Endodermal cell (in vitro differentiated cells): Measurements from ENCODE around the gene RCAN1. TPM values are rescaled to one million over a fixed set of nuclear protein-coding genes. Genes with fewer than 3 reads are reported as not detected.

Experiments
- DNase-seq: peaks from one replicate; pipeline ENCODE4 v3.0.0-alpha.2; 2017
- H3K27ac ChIP-seq: 2 replicates; pipeline ENCODE4 v1.5.1; 2013; ENCODE audit warnings: mild to moderate bottlenecking, low read depth, low read length, moderate library complexity
- H3K27me3 ChIP-seq: 2 replicates; pipeline ENCODE4 v1.6.1; 2013; ENCODE audit warnings: mild to moderate bottlenecking, low read length, moderate library complexity; ENCODE audit not compliant: insufficient read depth, control insufficient read depth, poor library complexity, severe bottlenecking
- H3K36me3 ChIP-seq: 2 replicates; pipeline ENCODE4 v1.7.0; 2013; ENCODE audit warnings: mild to moderate bottlenecking, low read length, moderate library complexity; ENCODE audit not compliant: control insufficient read depth, insufficient read depth
- H3K4me1 ChIP-seq: one replicate; pipeline ENCODE4 v1.7.0; 2013; ENCODE audit warnings: low read length; ENCODE audit not compliant: control insufficient read depth, insufficient read depth
- H3K4me3 ChIP-seq: 2 replicates; pipeline ENCODE4 v1.5.1; 2013; ENCODE audit warnings: mild to moderate bottlenecking, low read length, moderate library complexity
- H3K9ac ChIP-seq: 2 replicates; pipeline ENCODE4 v1.6.1; 2013; ENCODE audit warnings: mild to moderate bottlenecking, low read length, moderate library complexity; ENCODE audit not compliant: poor library complexity, severe bottlenecking; ENCODE audit errors: extremely low read depth
- H3K9me3 ChIP-seq: 2 replicates; pipeline ENCODE4 v1.6.1; 2013; ENCODE audit warnings: mild to moderate bottlenecking, low read length, moderate library complexity; ENCODE audit not compliant: control insufficient read depth
- H3K27ac Mint-ChIP-seq: 2 replicates; pipeline ENCODE4 v1.8.0; 2020; ENCODE audit warnings: mixed read lengths
- H3K27me3 Mint-ChIP-seq: 2 replicates; pipeline ENCODE4 v1.8.0; 2021; ENCODE audit warnings: mild to moderate bottlenecking, mixed read lengths; ENCODE audit not compliant: insufficient read depth
- H3K36me3 Mint-ChIP-seq: 2 replicates; pipeline ENCODE4 v1.8.0; 2020; ENCODE audit warnings: low read depth, mixed read lengths
- H3K4me1 Mint-ChIP-seq: 2 replicates; pipeline ENCODE4 v1.8.0; 2020; ENCODE audit warnings: mixed read lengths
- H3K4me3 Mint-ChIP-seq: 2 replicates; pipeline ENCODE4 v1.8.0; 2020; ENCODE audit warnings: mild to moderate bottlenecking, moderate library complexity, mixed read lengths
- H3K9me3 Mint-ChIP-seq: 2 replicates; pipeline ENCODE4 v1.8.0; 2020; ENCODE audit warnings: mild to moderate bottlenecking, mixed read lengths
- CTCF ChIP-seq: fragments of 200-600 bp; sonication (generic); conservative IDR thresholded peaks from 2 replicates; pipeline ENCODE4 v1.5.0; 2021; ENCODE audit warnings: antibody characterized with exemption, mild to moderate bottlenecking
- WGBS, 2 experiments: methylation state at CpG; one replicate each; pipeline versions ENCODE4 v1.1.5 to v1.1.7; 2013; ENCODE audit warnings: missing lambda C conversion rate in 2 of 2, mixed read lengths in 1 of 2; ENCODE audit not compliant: insufficient coverage in 1 of 2, insufficient read length in 1 of 2; 5-methylcytosine and 5-hydroxymethylcytosine counted together
- total RNA-seq, 2 donors: library from RNA; stranded (reverse); fragmentation: NEBNext Ultra II Directional in 1 of 2; extraction: Animal tissue kit (Norgen Biotek cat#: 25700) in 1 of 2; gene quantifications; 2 replicates in 1 of 2; 3 replicates in 1 of 2; pipeline ENCODE4 v1.2.1, GENCODE V29; 2021

Gene RCAN1
- total RNA-seq, 2 donors from 2014 or later = 6.1 to 6.7 TPM

- Histone ChIP-seq H3K9ac (no peak within 1 kb of the TSS), H3K27ac (no peak within 1 kb of the TSS), H3K36me3 (no peaks in the 10 kb centered on the region), H3K4me3 (no peak within 1 kb of the TSS), H3K4me1 (no peaks in the 10 kb centered on the region), H3K27me3 (peaks cover 9% of the 10 kb centered on the region), H3K9me3 (no peaks in the 10 kb centered on the region)
- 91 to 92% methylated on average over 13 to 14 of the region's 14 CpGs for WGBS, 2 experiments
- Mint-ChIP-seq H3K9me3 (no peaks in the 10 kb centered on the region), H3K36me3 (no peaks in the 10 kb centered on the region), H3K27me3 (peaks cover 8% of the 10 kb centered on the region), H3K4me3 (no peak within 1 kb of the TSS), H3K27ac (no peak within 1 kb of the TSS), H3K4me1 (no peaks in the 10 kb centered on the region)
- TF ChIP-seq CTCF = no peak
- DNase-seq = no peak
These were observed 103.0 kb downstream of the RCAN1 start, which contains the start of gene KCNE1 for GRCh38 chr21:34511787-34512455. Gene KCNE1 (minus strand): TSS chr21:34512210. CDS start chr21:34449634, 62,576 bp downstream.

- H3K36me3 ChIP-seq = no peaks in the 10 kb centered on the region
- Mint-ChIP-seq H3K27ac (no peak overlapping the region), H3K36me3 (no peaks in the 10 kb centered on the region), H3K4me3 (no peak overlapping the region), H3K9me3 (no peaks in the 10 kb centered on the region), H3K27me3 (peaks cover 12% of the 10 kb centered on the region), H3K4me1 (no peaks in the 10 kb centered on the region)
- DNase-seq = no peak
- H3K9me3 ChIP-seq = no peaks in the 10 kb centered on the region
- no peak overlapping the region for H3K27ac ChIP-seq
- H3K4me3 ChIP-seq = no peak overlapping the region
- H3K9ac ChIP-seq = no peak overlapping the region
- TF ChIP-seq CTCF = no peak
- WGBS, 2 experiments = 86 to 90% methylated on average over 2 to 5 of the region's 5 CpGs
- peaks cover 15% of the 10 kb centered on the region for H3K27me3 ChIP-seq
- H3K4me1 ChIP-seq = no peaks in the 10 kb centered on the region
These were observed 103.7 kb downstream of the RCAN1 start for GRCh38 chr21:34511181-34511580.

- Mint-ChIP-seq H3K27ac (no peak overlapping the region), H3K4me3 (no peak overlapping the region)
These were observed 104.5 kb downstream of the RCAN1 start for GRCh38 chr21:34510148-34511142.

More at GRCh38 chr21:34510148-34511142, 104.5 kb downstream of the RCAN1 start:
- H3K4me1 ChIP-seq = no peaks in the 10 kb centered on the region
- peak; percentile 94 for DNase-seq
- no peak overlapping the region for H3K4me3 ChIP-seq
- Mint-ChIP-seq H3K36me3 (no peaks in the 10 kb centered on the region), H3K9me3 (no peaks in the 10 kb centered on the region), H3K27me3 (peaks cover 12% of the 10 kb centered on the region), H3K4me1 (no peaks in the 10 kb centered on the region)
- no peak overlapping the region for H3K27ac ChIP-seq
- no peaks in the 10 kb centered on the region for H3K36me3 ChIP-seq
- H3K9ac ChIP-seq = no peak overlapping the region
- TF ChIP-seq CTCF = peak; percentile 90
- H3K27me3 ChIP-seq = peaks cover 15% of the 10 kb centered on the region
- 80 to 88% methylated on average over 6 to 15 of the region's 15 CpGs for WGBS, 2 experiments
- no peaks in the 10 kb centered on the region for H3K9me3 ChIP-seq
